ENCODE results near the gene STAC3.

STAC3 gene

DNA sequence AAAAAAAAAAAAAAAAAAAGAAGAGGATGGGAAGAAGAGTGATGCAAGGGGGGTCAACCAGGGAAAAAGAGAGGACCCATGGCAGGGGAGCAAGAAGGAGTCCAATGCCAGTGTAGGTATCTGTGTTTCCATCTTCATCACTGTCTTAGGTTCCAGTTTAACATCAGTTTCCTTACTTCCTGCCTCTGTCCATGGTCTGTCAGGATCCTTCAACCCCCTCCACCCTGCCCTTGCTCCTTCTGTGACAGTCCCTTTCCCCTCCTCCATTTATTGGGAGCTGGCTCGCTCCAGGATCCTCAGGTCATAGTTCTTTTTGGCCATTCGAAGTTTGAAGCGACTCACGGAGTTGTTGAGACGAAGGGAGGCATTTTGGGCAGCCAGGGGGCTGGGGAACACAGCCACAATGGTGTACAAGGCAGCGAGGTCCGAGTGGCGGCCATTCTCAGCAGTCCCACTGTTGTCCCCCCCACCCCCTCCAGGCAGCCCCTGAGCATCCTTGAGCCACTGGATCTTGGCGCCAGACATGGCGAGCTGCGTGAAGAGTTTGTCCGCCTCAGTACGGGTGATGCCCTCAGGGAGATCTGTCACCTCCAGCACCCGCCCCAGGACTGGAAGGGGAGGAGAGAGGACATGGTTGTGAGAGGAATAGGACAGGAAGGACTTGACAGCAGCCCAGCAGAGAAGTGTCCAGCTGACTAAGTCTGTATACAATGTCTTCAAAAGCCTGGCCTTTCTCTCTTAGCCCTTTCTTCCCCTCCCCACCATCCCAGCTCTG, 3.7 kb upstream of the STAC3 start:
- no peak for DNase-seq (ENCODE audit: low spot score)

DNA sequence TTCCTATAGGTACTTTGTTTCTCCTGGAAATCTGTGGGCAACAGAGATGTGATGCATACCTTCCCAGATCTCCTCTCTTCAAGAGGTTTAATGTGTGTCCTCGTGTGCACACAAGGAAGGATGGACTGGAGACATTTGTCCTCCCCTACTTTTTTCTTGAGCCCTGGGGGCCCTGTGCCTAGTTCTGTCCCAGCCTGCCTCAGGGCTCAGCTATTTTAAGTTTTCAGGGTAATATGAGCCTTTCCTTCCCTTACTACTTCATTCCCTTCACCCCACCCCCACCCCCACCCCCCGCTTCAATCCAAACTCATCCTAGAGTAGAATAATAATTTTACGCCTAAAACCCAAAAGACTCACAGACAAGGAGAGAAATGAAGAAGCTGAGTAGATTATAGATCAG, 446 bp downstream of the STAC3 start:
- no peak for DNase-seq (ENCODE audit: low spot score)

DNA sequence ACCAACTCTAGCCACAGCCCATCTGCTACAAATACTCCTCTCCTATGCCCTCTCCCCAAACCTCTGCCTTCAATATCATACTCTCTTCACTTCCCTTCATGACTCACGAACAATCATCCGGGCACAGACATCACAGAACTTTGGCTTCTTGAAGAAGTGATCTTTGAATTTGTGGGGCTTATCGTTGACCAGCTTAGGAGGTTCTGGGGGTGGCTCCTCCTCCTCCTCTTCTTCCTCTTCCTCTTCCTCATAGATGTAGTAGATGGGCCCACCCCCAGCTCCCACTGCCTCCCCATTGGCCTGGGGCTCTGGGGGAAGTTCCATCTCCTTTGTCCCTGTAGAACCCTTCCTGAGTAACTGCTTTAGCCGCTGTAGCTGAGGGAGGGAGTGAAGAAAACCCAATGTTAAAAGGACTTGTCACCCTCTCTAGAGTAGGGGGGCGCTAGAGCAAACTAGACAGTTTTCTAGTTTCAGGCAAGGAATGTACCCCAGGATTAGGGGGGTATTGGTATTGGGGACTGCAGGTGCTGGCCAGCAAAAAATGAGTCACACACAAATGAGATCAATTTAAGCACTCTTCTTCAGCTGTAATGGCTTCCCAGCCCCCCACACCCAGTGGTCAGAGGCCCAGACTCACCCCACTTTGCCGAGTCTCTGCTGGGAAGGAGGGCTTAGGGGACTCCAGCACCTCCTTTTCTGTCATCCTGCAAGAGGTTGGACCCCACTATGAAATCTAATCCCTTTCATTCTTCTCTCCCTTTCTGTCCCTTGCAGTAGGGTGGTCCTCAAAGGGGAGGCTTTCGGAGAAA, 1.8 kb downstream of the STAC3 start:
- DNase-seq (ENCODE audit: low spot score), result no peak

DNA sequence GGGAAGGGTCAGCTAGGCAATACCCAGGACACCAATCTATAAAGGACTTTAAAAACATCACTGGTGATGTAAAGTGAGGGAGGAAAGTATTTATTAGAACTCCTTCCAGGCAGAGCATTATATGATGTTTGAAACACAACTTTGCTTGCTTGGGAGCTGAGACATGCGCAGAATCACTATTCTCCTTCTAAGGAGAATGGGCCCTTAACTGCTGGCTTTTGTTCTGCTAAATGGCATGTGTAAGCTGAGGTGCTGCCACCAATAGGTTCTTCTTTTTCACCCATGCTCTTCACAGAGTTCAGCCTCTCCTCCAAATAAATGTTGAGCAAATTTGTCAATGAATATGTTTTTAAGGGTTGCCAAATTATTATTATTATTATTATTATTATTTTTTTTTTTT, 3.9 kb downstream of the STAC3 start:
- no peak for DNase-seq (ENCODE audit: low spot score)

DNA sequence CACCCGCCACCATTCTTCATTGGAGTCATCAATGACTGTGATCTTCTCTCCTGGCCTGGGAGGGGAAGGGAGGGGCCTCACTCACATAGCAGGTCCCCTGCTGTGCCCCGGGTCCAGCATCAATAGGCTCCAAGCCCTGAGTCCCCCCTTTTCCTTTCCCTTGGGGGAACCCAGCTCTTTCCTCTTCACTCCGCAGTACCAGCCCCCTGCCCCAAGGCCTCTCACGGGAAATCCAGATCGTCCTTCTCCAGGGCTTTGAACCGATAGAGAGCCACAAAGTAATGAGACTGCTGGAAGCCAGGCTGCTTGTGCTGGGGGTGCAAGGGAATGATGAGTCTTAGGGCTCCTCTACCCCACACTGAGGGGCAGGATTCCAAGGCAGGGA, 6.7 kb downstream of the STAC3 start:
- DNase-seq (ENCODE audit: low spot score), result no peak

DNA sequence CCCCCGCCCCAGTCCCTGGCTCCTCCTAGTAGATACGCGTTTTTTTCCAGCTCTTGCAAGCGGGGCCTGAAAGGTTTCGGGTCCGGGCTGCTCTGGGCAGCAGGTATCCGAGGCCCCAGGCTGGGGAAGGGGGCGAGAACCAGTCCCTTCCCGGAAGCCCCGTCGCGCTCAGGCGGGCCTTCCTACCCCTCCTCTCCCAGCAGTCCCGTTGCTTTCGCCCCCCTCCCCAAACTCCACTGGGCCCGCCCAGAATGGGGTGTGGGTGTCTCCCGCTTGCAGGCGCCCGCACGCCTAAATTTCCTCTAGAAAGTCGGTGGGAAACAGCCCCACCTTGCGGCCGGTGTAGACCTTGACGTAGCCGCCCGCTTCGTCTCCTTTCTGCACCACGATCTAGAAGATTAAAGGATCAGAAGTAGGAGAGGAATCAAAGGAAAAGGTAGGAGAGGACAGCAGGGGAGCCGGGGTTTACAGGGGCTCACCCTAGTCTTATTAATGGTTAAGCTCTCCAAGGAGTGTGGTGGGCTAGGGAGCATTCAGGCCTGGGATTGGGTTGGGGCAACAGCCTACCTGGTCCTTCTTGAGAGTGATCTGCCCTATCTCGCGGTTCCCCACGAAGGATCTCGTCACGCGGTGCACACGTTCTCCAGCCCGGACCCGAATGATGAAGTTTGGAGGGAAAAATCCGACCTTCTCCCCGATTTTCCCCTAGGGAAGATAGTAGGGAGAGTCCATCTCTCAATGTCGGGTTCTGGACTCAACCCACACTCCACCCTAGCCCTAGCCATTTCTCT, 7.3 kb downstream of the STAC3 start:
- peak; percentile 82 for DNase-seq (ENCODE audit: low spot score)

DNA sequence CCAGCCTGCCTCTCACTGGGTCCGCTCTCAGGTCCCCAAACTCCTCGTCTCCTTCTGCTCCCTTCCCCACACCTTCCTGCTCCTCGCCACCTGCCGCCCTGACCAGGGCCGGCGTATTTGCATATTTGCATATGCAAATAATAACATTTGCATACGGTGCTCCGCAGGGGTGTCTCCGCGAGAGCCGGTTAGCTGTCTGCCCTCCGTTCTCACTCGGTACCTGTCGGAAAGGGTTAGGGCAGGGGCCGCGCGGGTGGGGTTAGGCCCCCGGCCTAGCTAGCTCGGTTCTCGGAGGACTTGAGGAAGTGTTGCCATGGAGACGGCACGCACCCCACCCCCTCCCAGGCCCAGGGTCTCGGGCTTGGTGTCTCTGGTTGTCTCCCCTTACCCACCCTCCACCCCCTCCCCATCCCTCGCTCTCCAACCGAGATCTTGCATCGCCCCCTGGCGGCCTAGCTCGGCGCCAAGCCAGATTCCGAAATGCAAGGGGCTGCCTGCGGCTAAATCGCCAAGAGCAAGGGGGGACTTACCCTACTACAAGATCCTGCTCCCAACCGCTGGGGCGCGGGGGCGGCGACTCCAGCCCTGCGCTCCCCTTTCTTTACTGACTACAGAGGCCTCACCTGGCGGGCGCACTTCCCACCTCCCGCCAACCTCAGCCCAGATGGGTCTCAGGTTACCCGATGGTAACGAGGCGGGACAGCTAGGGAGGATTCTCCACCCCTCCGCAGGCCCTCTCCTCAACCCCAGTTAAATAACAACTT, 8.1 kb downstream of the STAC3 start:
- peak; percentile 73 for DNase-seq (ENCODE audit: low spot score)

DNA sequence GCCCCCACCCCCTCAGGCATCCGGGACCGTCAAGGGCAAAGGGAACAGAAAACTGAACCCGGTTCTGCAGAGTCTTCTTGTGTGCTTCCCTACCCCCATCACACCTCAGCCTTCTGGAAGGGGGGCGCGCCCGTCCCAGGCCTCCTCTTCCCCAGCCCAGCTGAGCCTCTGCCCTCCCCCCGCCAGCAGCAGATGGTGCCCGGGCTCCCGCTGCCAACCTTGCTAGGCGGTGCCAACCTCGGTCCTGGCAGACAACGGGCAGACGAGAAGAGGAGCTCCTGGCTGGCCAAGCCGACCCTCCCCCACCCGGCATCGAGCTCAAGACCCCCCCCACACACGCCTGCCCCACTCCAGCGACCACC, 8.7 kb downstream of the STAC3 start:
- no peak for DNase-seq (ENCODE audit: low spot score)

DNA sequence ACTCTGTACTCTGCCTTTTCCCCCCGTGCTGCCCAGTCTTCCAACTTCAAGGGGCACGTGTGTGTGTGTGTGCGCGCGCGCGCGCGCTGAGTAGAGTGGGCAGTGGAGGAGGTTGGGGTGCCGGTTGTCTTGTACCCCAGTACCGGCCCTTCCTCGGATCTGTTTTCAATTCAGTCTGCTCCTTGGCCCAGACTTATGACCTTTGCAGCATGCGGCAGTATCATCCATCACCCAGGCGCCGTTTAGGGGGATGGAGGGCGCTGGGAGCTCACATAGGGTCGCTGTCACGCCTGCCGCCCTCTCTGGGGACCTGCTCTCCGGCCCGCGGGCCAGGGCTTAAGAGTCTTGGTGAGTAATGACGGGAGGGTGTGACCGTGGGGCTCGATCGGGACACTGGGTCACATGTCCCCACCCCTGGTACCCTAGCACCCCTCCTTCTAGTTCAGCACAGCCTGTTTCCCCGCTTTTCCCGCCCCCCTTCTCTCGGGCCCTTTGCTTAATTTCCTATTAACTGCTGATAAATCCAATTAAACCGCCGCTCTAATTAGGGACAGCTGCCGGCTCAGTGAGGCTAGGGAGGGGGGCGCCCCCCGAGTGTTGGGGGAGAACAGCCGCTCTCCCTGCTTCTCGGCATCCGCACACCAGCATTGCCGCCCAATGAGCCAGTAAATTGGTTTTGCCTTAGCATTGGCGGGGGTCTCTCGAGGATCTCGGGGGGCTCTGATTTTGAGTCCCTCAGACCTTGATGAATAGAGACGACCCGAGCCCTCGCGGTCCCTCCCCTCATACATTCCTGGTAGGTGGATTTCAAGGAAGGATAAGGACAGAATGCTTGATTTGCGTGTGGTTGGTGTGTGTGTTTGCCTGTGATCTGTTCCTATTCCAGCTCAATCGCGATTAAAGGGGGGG, 9.3 kb downstream of the STAC3 start:
- DNase-seq (ENCODE audit: low spot score), result no peak

DNA sequence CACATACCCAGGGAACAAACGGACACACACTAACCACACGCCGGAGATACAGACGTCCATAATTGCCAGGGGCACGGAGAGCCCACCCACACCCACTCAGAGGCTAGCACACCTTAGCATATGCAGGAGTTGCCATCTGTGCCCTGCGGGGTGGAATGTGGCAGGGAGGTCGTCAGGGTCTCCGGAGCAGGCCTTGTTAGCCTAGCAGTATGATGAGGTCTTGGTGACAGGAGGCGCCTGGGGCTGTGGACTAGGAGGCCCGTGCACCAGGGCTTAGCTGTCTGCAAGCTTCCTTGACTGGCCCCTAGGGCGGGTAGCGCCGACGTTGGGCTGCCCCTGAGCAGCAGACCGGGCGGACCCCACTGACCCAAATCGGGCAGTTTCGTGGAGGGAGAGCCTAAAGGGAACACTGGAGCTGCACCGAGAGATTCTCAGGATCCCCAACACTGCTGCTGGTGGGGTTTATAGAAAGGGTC, 10.0 kb downstream of the STAC3 start:
- no peak for DNase-seq (ENCODE audit: low spot score)

DNA sequence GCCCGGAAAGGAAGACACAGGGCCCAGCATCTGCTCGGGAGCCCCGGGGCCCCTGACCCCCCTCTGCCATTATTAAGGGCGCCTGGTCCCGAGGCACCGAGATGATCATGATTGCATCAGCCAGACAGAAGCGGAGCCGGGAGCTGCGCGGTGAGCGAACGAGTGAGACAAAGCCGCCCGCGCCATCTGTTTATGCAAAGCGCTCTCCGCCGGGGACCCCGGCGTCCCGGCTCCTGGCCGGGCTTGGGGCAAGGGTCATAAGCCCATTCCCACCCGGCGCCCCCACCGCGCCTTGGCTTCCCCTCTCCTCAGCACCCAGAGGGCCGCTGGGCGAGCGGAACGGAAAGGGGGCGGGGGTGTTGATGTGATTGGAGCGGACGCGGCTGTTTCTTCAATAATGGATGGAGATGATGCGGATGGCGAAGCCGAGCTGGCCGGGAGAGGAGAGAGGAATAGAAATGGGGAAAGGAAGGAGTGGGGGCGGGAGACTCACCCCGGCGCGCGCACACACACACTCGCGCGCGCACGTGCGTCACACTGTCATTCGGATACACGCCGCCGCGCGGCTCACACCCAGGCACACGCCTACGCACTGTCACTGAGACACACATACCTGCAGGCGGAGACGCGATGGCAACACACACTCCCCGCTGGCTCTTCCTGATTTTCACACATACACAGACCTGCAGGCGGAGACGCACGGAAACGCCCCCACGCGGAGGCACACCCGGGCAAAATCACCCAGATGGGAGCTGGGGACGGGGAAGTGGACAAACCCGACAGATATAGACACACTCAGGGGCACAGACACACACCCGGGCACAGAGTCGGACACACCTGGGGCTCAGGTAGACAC, 10.7 kb downstream of the STAC3 start:
- DNase-seq (ENCODE audit: low spot score), result peak; percentile 82

DNA sequence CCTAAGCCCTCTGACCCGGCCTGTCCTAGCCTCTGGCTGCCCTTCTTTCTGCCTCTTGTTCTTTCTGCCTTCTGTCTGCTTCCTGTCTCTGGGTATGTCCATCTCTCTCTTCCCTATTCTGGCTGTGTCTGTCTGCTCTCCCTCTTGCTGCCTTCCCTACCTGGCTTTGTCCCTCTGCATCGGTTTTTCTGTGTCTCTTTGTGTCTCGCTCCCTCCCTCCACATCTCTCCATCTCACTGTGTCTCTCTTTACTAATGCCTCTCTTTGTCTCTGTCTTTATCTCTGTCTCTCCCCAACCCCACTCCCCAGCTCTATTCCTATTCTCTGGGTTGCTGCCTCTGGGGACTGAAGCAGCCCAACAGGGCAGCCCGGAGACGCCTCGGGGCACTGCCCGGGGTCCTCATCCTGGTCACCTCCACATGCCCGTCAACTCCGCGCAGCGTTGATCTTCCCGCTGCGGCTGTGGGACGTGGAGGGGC, 11.4 kb downstream of the STAC3 start:
- DNase-seq (ENCODE audit: low spot score), result no peak

DNA sequence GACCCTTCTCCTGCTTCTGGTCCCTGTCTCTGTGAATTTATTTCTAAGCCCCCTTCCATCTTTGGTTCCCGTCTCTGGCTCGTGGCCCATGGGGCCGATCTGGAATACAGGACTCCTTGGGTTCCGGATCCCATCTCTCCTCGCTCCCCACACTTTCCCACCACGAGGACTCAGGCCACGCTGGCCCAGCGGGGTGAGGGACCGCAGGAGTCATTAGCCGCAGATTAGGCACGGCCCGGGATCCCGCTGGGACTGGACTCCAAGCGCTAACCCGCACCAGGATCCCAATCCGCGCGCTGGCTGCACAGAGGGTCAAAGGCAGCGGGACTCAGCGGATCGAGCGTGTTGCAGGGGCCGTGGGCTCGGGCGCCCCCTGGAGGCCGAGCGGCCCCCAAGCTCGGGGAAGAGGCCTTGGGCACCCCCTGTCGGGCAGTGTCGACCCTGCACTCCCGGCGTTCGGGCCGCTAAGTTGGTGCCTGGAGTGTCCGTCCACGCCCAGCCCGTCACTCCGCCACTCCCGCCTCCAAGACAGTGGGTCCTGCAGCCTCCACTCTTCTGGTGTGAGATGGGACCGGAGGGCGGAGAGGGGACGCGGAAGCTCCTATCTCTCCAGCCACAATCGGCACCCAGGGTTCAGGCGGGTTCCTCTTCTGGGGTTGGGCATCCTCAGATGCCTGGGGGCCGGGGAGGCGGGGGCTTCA, 12.0 kb downstream of the STAC3 start:
- DNase-seq (ENCODE audit: low spot score), result peak; percentile 91

DNA sequence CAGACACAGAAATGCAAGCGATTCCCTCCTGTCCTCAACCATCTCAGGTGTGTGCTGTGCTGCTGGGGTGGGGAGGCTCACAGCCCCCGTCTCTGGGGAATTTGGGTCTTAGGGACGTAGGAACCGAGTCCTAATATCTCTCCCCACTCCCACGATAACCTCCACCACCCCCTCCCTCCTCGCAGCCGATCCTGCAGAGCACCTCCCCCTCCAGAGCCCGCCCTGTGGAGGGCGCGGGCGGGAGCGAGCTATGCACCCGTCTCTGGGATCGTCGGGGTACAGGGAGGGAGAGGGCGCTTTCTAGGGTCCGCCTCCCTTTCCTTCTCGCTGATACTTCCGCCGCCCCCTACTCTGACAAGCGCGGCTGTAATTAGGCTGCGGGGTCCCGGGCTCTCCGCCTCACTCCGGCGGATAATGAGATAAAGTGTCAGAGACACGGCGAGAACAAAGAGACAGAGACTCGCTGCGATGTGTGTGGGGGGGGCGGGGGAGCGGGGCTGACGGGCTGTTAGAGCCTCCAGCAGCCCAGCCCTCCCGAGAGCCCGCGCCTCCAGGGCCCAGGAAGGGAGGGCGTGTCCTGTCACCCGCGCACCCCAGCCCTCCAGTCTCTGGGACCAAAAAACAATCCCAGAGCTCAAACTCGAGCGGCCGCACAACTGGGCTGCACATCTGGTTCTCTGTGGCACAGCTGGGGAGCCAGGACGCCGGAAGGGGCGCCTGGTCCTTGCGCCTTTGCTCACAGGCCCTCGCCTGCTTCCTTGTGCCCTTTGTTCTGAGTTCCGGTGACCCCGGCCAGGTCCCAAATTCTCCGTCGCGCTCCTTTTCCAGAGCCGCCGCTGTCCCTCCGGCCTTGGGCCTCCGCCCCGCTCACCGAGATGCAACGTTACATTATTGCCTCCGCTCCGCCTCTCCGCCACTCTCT, 12.8 kb downstream of the STAC3 start:
- DNase-seq (ENCODE audit: low spot score), result no peak

DNA sequence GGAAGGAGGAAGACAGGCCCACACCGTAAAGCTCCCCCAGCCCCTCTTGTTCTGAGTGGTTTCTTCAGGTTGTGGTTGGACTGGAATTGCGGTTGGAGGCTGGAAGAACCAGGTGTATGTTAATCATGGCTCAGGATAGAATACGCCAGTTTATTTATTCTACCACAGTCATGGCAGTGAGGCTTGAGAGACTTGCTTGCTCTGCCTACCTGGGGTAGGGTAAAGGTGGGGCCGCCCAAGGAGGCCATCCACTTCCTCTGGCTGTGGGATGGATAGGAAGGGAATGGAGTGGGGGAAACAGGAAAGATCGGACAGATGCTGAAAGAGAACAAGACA, 13.4 kb downstream of the STAC3 start:
- no peak for DNase-seq (ENCODE audit: low spot score)

DNA sequence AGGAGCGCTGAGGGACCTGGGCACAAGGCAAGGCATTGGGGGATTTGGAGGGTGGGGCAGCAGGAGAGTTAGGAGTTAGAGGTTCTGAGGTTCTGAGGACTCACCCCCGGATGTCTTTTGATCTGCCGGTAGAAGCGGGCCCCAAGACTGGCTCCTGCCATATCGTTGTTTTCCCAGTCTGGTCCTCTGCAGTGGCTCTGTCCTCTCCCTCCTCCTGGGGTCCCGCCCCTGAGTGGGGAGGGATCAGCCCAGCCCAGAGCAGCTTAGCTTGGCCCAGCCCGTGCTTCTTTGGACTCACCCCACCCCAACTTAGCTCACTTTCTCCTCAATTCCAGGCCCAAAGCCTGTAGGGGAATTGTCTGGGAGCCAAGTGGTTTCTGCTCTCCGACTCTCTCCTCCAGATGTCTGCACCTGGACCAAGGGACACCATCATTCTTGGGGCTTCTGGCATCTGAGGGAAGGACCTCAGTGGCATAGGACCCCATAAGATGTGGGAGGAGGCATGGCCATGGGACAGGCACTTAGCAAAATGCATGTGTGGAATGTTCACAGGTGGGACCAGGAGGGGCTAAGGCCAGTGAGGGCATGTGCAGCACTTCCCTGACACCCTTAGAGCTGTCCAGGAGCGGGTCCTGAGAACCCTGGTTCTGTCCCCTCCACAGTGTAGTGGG, 13.9 kb downstream of the STAC3 start:
- DNase-seq (ENCODE audit: low spot score), result no peak

DNA sequence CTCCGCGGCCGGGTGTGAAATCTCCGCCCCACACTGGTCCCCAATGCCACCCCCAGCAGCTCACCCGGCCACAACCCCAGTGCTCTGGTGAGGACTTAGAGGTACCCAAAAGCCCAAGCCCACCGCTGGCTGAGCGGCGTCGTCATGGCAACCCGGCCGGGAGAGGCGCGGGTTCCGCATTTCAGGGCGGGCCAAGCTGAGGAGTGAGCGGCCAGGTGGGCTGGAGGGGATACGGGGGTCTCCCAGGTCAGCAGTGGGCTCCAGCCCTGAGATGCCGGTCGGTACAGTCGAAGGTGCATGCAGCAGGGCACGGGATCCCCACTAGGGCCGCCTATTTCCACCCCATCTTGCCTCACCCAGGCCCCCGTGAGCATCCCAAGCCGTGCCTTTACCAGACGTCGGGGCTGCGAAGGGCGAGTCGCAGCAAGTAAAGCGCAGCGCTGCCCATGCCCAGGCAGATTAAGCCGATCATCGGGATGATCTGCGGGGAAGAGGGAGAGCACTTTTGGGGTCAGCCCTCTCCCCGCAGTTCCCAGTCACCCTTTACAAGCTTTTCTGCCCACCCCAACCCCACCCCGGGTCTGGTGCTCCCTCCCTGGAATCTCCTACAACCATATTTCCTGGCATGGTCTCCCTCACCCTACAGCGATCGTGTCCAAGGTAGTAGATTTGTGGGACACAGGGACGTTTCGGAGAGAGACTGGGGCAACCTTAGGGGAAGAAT, 14.6 kb downstream of the STAC3 start:
- no peak for DNase-seq (ENCODE audit: low spot score)
